ENCODE results near the gene RELN.
"Not testable (repeated sequence)": the region's sequence is repeated elsewhere in the genome, so short reads cannot be mapped to it uniquely, and the experiment has no call there.

The RELN gene

GRCh38 chr7:103781409-103781808 is 208.0 kb downstream of the RELN start:
- H3K4me3 ChIP-seq (ENCODE audit: low read depth in 1 of 2, low read length in 1 of 2), result no peak overlapping the region
- no peak for TF ChIP-seq CTCF (IDR thresholded peaks at IDR 0.05)
- H3K36me3 ChIP-seq, result no peaks in the 10 kb centered on the region
- no peaks in the 10 kb centered on the region for H3K9me3 ChIP-seq
- H3K27me3 ChIP-seq, result no peaks in the 10 kb centered on the region
- no peak overlapping the region for H3K27ac ChIP-seq
- no peaks in the 10 kb centered on the region for H3K4me1 ChIP-seq (ENCODE audit: control insufficient read depth in 1 of 2, insufficient read depth in 1 of 2, low read depth in 1 of 2, low read length in 1 of 2)

- not testable (repeated sequence) for H3K9me3 ChIP-seq; H3K36me3 ChIP-seq; H3K4me1 ChIP-seq (ENCODE audit: control insufficient read depth in 1 of 2, insufficient read depth in 1 of 2, low read depth in 1 of 2, low read length in 1 of 2); H3K27ac ChIP-seq; H3K4me3 ChIP-seq (ENCODE audit: low read depth in 1 of 2, low read length in 1 of 2); H3K27me3 ChIP-seq
These were observed 208.9 kb downstream of the RELN start for GRCh38 chr7:103780561-103780960.

GRCh38 chr7:103777440-103777839 is 212.0 kb downstream of the RELN start:
- Histone ChIP-seq H3K27ac (no peak overlapping the region), H3K27me3 (no peaks in the 10 kb centered on the region), H3K4me3 (ENCODE audit: low read depth in 1 of 2, low read length in 1 of 2) (no peak overlapping the region), H3K4me1 (ENCODE audit: control insufficient read depth in 1 of 2, insufficient read depth in 1 of 2, low read depth in 1 of 2, low read length in 1 of 2) (no peaks in the 10 kb centered on the region), H3K9me3 (no peaks in the 10 kb centered on the region), H3K36me3 (no peaks in the 10 kb centered on the region)
- TF ChIP-seq CTCF (IDR thresholded peaks at IDR 0.05), result no peak

GRCh38 chr7:103773726-103774125 is 215.7 kb downstream of the RELN start:
- H3K27me3 ChIP-seq, result no peaks in the 10 kb centered on the region
- no peak overlapping the region for H3K4me3 ChIP-seq (ENCODE audit: low read depth in 1 of 2, low read length in 1 of 2)
- H3K4me1 ChIP-seq (ENCODE audit: control insufficient read depth in 1 of 2, insufficient read depth in 1 of 2, low read depth in 1 of 2, low read length in 1 of 2), result no peaks in the 10 kb centered on the region
- no peaks in the 10 kb centered on the region for H3K9me3 ChIP-seq
- TF ChIP-seq CTCF (IDR thresholded peaks at IDR 0.05), result no peak
- no peaks in the 10 kb centered on the region for H3K36me3 ChIP-seq
- H3K27ac ChIP-seq, result no peak overlapping the region

- no peaks in the 10 kb centered on the region for H3K36me3 ChIP-seq
- H3K4me1 ChIP-seq (ENCODE audit: control insufficient read depth in 1 of 2, insufficient read depth in 1 of 2, low read depth in 1 of 2, low read length in 1 of 2), result no peaks in the 10 kb centered on the region
- no peak overlapping the region for H3K27ac ChIP-seq
- no peak overlapping the region for H3K4me3 ChIP-seq (ENCODE audit: low read depth in 1 of 2, low read length in 1 of 2)
- no peak for TF ChIP-seq CTCF (IDR thresholded peaks at IDR 0.05)
- no peaks in the 10 kb centered on the region for H3K27me3 ChIP-seq
- no peaks in the 10 kb centered on the region for H3K9me3 ChIP-seq
These were observed 217.2 kb downstream of the RELN start for GRCh38 chr7:103772171-103772773.

- Histone ChIP-seq H3K9me3 (no peaks in the 10 kb centered on the region), H3K36me3 (no peaks in the 10 kb centered on the region), H3K27ac (no peak overlapping the region), H3K4me1 (ENCODE audit: control insufficient read depth in 1 of 2, insufficient read depth in 1 of 2, low read depth in 1 of 2, low read length in 1 of 2) (no peaks in the 10 kb centered on the region), H3K27me3 (no peaks in the 10 kb centered on the region), H3K4me3 (ENCODE audit: low read depth in 1 of 2, low read length in 1 of 2) (no peak overlapping the region)
- TF ChIP-seq CTCF (IDR thresholded peaks at IDR 0.05), result no peak
These were observed 218.2 kb downstream of the RELN start for GRCh38 chr7:103771294-103771693.

Data from neutrophil (primary cell).